Keratinocyte (primary cell): ENCODE data around the gene SRPK2. TPM values are rescaled to one million over a fixed set of nuclear protein-coding genes. Genes with fewer than 3 reads are reported as not detected.
A peak's percentile ranks its signal among the peaks of the same experiment; 100 is the strongest.

Source experiments
- DNase-seq: peaks from one replicate; pipeline ENCODE4 v3.0.0-alpha.2; 2011; ENCODE audit warnings: low read depth, missing footprints, low spot score
- FAIRE-seq: peaks from 2 replicates; lab custom pipeline; 2011; peaks lifted over from hg19 to GRCh38; lab: Jason Lieb, UNC
- H2AFZ ChIP-seq: 2 replicates; pipeline ENCODE4 v1.6.0; 2012; ENCODE audit warnings: low read length, control low read depth, inconsistent platforms; ENCODE audit not compliant: control insufficient read depth
- H3K27ac ChIP-seq: 2 replicates; pipeline ENCODE4 v1.5.1; 2011; ENCODE audit warnings: low read length; ENCODE audit not compliant: control insufficient read depth, insufficient read depth
- H3K27me3 ChIP-seq: 3 replicates; pipeline ENCODE4 v1.6.0; 2011; ENCODE audit warnings: low read length; ENCODE audit not compliant: control insufficient read depth, insufficient read depth; ENCODE audit errors: extremely low read depth
- H3K36me3 ChIP-seq, 2 experiments: 2 replicates in 1 of 2; 3 replicates in 1 of 2; pipeline ENCODE4 v1.5.1; 2011; ENCODE audit warnings: low read length in 2 of 2, mild to moderate bottlenecking in 1 of 2; ENCODE audit not compliant: control insufficient read depth in 2 of 2, insufficient read depth in 2 of 2; ENCODE audit errors: extremely low read depth in 1 of 2
- H3K4me1 ChIP-seq: 3 replicates; pipeline ENCODE4 v1.5.1; 2011; ENCODE audit warnings: low read length; ENCODE audit not compliant: control insufficient read depth, insufficient read depth; ENCODE audit errors: extremely low read depth
- H3K4me2 ChIP-seq: 3 replicates; pipeline ENCODE4 v1.6.0; 2011; ENCODE audit warnings: low read depth, low read length; ENCODE audit not compliant: control insufficient read depth, insufficient read depth; ENCODE audit errors: extremely low read depth
- H3K4me3 ChIP-seq, 3 experiments: fragments of 200-600 bp in 1 of 3; sonication (generic) in 1 of 3; 2 replicates in 2 of 3; 3 replicates in 1 of 3; pipeline ENCODE4 v1.5.1; 2011 to 2016; ENCODE audit warnings: low read length in 3 of 3, mild to moderate bottlenecking in 3 of 3, control low read depth in 2 of 3, inconsistent platforms in 1 of 3, low read depth in 1 of 3, mixed read lengths in 1 of 3, mixed run types in 1 of 3, moderate library complexity in 1 of 3; ENCODE audit not compliant: control insufficient read depth in 2 of 3, insufficient read depth in 2 of 3; ENCODE audit errors: extremely low read depth in 1 of 3
- H3K79me2 ChIP-seq: 2 replicates; pipeline ENCODE4 v1.6.0; 2012; ENCODE audit warnings: low read length; ENCODE audit not compliant: control insufficient read depth, insufficient read depth
- H3K9ac ChIP-seq: 3 replicates; pipeline ENCODE4 v1.6.0; 2011; ENCODE audit warnings: low read length; ENCODE audit not compliant: control insufficient read depth, insufficient read depth; ENCODE audit errors: extremely low read depth
- H3K9me1 ChIP-seq: 3 replicates; pipeline ENCODE4 v1.6.0; 2011; ENCODE audit warnings: low read length; ENCODE audit not compliant: control insufficient read depth, insufficient read depth; ENCODE audit errors: extremely low read depth
- H3K9me3 ChIP-seq: 2 replicates; pipeline ENCODE4 v1.5.1; 2012; ENCODE audit warnings: low read depth, low read length; ENCODE audit not compliant: control insufficient read depth
- H4K20me1 ChIP-seq: 3 replicates; pipeline ENCODE4 v1.6.0; 2011; ENCODE audit warnings: low read length; ENCODE audit not compliant: control insufficient read depth, insufficient read depth; ENCODE audit errors: extremely low read depth
- EZH2 ChIP-seq: IDR thresholded peaks from one replicate; pipeline ENCODE4 v1.6.1; 2012; ENCODE audit warnings: inconsistent platforms, mild to moderate bottlenecking, low read length, moderate library complexity
- dilution Hi-C: fragments of 300-500 bp; cut with MboI; formaldehyde crosslinking; loops from one replicate; pipeline ENCODE4 v1.7.0; 2020; ENCODE audit warnings: low sequenced_read_pairs; ENCODE audit not compliant: extremely low pct_ligation_motif_present
- polyA plus RNA-seq, 5 experiments: library from polyadenylated mRNA; depleted of rRNA in 3 of 5; stranded (reverse) in 3 of 5; stranded (forward) in 1 of 5; unstranded in 1 of 5; fragments of >200 nt; gene quantifications; 1 replicate in 1 of 5; 2 replicates in 3 of 5; 3 replicates in 1 of 5; pipeline versions ENCODE4 v1.2.1 to v1.2.3, GENCODE V29; 2011 to 2012; ENCODE audit warnings: missing spikeins in 2 of 5, low read depth in 1 of 5, low replicate concordance in 1 of 5
- TF ChIP-seq, protein P1 (sequence below), 3 experiments: IDR thresholded peaks in 1 of 3; conservative IDR thresholded peaks in 1 of 3; optimal IDR thresholded peaks in 1 of 3; 2 replicates in 2 of 3; 3 replicates in 1 of 3; pipeline versions ENCODE3 to v1.5.1; 2011; ENCODE audit warnings: low read length in 3 of 3, mild to moderate bottlenecking in 3 of 3, moderate library complexity in 2 of 3, control low read depth in 1 of 3, inconsistent platforms in 1 of 3; ENCODE audit not compliant: insufficient read depth in 2 of 3; ENCODE audit errors: extremely low read depth in 1 of 3

The SRPK2 gene
- polyA plus RNA-seq, 1 donor (not counting 4 experiments of a cell fraction or from before 2014, with no cell fraction given): 40.2 TPM

DNA sequence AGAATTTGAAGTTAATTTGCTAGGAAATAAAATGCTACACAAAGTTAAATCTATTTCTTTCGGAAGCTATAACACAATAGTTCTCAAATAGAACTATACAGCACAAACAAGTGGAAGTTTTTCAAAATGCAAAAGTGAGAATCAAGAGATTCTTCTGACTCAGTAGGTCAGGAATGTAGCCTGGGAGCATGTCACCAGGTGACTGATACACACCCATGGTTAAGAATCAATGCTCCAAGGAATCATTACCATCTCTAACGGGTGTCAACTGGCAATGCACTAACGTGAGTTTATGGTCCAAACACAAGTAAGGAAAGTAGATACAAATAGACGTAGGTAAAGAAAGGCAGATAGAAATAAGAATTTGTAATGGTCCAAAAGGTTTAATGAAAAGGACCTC lies 170.5 kb downstream of the SRPK2 start:
- Histone ChIP-seq H4K20me1 (no peaks in the 10 kb centered on the region), H2AFZ (no peak overlapping the region), H3K4me2 (peak overlapping the region; percentile 90), H3K4me3 (peak overlapping the region in 2 of 3 experiments; percentile 46 to 65), H3K9me3 (no peaks in the 10 kb centered on the region), H3K9me1 (no peaks in the 10 kb centered on the region), H3K4me1 (peaks cover 45% of the 10 kb centered on the region), H3K27me3 (no peaks in the 10 kb centered on the region), H3K79me2 (peaks cover 74% of the 10 kb centered on the region), H3K9ac (peak overlapping the region; percentile 78), H3K36me3 (no peaks in the 10 kb centered on the region), H3K27ac (peak overlapping the region; percentile 95)
- dilution Hi-C loops: no loop called here
- DNase-seq (peak; percentile 71), FAIRE-seq (peak; percentile 92)
- TF ChIP-seq, protein P1, sequence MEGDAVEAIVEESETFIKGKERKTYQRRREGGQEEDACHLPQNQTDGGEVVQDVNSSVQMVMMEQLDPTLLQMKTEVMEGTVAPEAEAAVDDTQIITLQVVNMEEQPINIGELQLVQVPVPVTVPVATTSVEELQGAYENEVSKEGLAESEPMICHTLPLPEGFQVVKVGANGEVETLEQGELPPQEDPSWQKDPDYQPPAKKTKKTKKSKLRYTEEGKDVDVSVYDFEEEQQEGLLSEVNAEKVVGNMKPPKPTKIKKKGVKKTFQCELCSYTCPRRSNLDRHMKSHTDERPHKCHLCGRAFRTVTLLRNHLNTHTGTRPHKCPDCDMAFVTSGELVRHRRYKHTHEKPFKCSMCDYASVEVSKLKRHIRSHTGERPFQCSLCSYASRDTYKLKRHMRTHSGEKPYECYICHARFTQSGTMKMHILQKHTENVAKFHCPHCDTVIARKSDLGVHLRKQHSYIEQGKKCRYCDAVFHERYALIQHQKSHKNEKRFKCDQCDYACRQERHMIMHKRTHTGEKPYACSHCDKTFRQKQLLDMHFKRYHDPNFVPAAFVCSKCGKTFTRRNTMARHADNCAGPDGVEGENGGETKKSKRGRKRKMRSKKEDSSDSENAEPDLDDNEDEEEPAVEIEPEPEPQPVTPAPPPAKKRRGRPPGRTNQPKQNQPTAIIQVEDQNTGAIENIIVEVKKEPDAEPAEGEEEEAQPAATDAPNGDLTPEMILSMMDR (optimal IDR thresholded peaks at IDR 0.05 in 1 of 3, IDR thresholded peaks at IDR 0.05 in 1 of 3, conservative IDR thresholded peaks at IDR 0.05 in 1 of 3; ENCODE audit: extremely low read depth in 1 of 3, insufficient read depth in 2 of 3, low read length in 3 of 3): no peak
- TF ChIP-seq EZH2: no peak

DNA sequence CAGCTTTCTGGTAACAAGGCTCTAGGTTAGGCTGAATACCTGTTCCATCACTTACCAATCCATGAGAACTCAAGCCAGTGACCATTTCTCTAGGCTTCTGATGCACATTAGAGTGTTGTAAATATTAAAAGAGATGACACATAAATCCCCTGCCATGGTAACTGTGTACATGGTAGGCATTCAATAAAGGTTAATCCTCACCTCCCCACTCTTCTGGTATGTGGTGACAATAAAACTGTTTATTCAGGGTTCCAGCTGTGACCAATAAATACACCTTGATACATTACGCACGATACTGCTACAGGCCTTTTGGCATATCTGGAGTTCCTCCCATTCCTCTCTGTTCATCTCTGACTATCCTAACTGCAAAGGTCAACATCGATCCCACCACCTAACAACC lies 171.9 kb downstream of the SRPK2 start:
- Histone ChIP-seq H3K9me3 (no peaks in the 10 kb centered on the region), H3K4me1 (peaks cover 39% of the 10 kb centered on the region), H3K36me3 (peaks cover 0 to 1% of the 10 kb centered on the region in 2 experiments), H2AFZ (no peak overlapping the region), H3K9ac (no peak overlapping the region), H3K79me2 (peaks cover 74% of the 10 kb centered on the region), H4K20me1 (no peaks in the 10 kb centered on the region), H3K27me3 (no peaks in the 10 kb centered on the region), H3K9me1 (no peaks in the 10 kb centered on the region), H3K27ac (peak overlapping the region; percentile 95), H3K4me2 (peak overlapping the region; percentile 90), H3K4me3 (no peak overlapping the region)
- no peak for DNase-seq
- no peak for TF ChIP-seq EZH2
- TF ChIP-seq, protein P1 (optimal IDR thresholded peaks at IDR 0.05 in 1 of 3, IDR thresholded peaks at IDR 0.05 in 1 of 3, conservative IDR thresholded peaks at IDR 0.05 in 1 of 3; ENCODE audit: extremely low read depth in 1 of 3, insufficient read depth in 2 of 3, low read length in 3 of 3): no peak
- dilution Hi-C loops: no loop called here
- FAIRE-seq: peak; percentile 44
